DMS 273 (cell line): ENCODE results near the gene LCOR.
"Not testable (repeated sequence)": the region's sequence is repeated elsewhere in the genome, so short reads cannot be mapped to it uniquely, and the experiment has no call there.

ENCODE experiments used
- DNase-seq: peaks from one replicate; lab custom pipeline; 2025; ENCODE audit not compliant: unreplicated experiment; lab: John Stamatoyannopoulos, UW

LCOR gene

DNA sequence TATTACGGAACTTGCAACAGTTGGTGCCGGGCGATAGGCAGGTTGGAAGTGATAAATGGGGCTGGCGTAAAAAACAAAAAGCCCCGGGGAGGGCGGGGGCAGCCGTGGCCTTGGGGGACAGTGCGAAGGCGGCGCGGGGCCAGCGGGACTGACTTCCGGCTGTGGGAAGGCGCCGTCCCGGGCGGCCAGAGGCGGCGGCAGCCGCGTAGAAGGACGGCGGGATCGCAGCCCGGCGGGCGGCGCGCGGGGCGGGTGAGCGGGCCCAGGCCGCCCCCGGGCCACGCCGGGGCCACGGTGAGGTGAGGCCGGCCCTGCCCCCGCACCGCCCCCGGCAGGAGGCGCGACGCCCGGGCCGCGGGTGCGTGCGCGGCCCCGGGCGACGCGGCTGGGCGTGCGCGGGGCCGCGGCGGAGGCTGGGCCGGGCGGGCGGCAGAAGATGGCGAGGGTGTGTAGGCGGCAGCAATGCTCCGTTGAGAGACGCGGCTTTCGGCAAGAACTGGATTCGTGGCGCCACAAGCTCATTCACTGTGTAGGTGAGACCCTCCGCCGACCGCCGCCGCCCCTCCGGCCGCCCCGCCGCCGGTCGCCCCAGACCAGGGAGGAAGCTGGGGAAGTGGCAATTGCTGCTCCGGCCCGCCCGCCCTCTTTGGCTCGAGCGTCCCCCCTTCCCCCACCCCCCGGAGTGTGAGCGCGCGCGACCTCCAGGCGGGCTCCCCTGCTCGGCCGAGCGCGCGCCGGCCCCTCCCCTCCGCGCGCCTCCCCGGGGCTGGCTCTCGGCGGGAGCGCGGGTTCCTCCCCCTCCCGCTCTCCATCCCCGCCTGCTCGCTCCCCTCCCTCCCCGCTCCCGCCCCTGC is at the start of gene LCOR:
Gene LCOR, plus strand, starts transcription at position 432 of the 854 bp plus-strand sequence. CDS start 116,760 bp downstream, outside the sequence.
- DNase-seq, result peak; percentile 96

DNA sequence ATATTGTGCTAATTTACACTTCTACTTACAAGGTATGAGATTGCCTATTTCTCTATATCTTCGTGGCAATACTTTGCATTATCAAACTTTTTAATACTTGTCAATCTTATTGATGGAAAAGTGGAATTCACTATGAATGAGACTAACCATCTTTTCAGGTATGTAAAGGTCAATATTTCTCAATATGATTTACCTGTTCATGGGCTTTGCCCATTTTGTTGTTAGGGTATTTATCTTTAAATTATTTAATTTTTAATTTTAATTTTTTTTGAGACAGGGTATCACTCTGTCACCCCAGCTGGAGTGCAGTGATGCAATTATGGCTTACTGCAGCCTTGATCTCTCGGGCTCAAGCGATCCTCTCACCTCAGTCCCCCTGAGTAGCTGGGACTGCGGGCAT is 47.8 kb upstream of the LCOR start:
- DNase-seq, result no peak

DNA sequence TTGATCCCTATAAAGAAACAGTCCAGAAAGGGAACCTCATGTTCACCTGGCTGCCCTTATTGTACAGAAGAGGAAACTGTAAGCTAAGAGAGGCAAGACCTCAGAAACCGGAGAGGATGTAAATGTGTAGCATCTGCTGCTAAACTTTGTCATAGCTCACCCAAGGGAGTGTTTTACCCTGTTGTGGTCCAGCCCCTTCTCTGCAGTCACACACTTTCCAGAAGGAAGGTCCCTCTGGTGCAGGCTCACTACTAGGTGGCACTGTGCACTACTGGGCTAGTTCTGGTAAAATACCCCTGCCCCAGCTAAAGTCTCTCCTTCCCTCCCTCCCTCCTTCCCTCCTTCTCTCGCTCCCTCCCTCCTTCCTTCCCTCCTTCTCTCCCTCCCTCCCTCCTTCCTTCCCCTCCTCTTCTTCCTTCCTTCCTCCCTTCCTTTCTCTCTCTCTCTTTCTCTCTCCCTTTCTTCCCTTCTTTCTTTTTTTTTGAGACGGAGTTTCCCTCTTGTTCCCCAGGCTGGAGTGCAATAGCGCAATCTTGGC is 42.5 kb upstream of the LCOR start:
- DNase-seq, result peak; percentile 51

DNA sequence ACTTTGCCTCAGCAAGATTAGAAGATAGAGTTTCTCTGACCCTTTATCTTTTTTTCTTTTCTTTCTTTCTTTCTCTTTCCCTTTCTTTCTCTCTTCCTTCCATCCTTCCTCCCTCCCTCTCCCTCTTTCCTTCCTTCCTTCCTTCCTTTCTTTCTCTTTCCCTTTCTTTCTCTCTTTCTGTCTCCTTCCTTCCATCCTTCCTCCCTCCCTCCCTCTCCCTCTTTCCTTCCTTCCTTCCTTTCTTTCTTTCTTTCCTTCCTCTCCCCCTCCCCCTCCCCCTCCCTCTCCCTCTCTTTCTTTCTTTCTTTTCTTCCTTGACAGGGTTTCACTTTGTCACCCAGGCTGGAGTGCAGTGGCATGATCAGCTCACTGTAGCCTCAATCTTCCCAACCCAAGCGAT is 40.2 kb upstream of the LCOR start:
- no peak for DNase-seq

DNA sequence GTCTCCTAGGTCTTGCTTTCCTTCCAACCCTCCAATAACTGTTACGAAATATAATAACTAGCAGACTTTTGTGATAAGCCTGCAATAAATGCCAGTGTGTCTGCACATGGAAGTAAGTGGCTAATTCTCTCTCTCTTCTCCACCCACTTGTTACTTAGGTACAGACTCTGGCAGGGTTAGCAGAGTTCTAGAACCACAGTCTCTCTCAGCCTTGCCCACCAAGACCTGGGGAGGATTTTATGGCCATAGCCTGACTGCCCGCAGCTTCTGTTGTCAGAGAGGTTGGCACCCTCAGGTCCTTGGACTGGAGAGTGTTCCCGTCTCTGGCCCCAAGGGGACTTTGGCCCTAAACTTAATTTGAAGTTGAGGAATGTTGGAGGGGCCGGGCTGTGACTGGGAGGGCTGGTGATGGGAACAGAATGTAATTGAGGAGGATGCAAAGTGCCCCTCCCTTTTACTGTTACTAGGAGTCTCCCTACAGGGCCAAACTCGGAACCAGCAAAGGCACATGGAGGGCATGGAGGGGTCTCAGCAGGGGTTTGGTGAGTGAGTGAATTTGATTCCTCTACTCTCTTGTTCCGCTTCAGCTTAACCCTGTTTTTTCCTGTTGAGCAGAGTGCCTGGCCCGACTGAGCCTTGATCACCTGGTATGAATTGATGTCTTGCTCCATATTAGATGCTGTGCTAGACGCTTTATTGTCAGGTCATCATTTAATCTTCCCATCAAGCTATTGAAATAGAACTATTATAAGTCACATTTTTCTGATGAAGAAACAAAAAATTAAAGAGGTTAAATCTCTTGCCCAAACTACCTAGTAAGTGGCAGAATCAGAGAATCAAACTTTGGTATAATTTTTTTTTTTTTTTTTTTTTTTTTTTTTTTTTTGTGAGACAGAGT is 37.0 kb upstream of the LCOR start:
- no peak for DNase-seq

DNA sequence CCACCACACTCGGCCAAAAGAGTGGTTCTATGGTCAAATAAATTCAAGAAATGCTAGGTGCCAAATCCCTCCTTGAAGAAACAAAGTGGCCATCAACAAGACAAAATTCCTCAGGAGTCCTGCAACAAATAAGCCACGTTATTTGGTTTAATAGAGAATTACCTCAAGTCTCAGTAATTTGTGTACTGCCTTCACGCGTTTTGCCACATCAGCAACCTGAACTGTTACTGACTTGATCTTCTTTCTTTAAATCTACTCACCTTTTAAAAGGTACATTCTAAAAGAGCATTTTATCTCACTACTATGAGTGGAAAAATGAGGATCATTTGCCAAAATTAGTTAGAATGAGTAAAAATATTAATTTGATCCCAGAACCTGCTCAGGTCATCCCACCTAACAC is 34.6 kb upstream of the LCOR start:
- DNase-seq, result no peak

DNA sequence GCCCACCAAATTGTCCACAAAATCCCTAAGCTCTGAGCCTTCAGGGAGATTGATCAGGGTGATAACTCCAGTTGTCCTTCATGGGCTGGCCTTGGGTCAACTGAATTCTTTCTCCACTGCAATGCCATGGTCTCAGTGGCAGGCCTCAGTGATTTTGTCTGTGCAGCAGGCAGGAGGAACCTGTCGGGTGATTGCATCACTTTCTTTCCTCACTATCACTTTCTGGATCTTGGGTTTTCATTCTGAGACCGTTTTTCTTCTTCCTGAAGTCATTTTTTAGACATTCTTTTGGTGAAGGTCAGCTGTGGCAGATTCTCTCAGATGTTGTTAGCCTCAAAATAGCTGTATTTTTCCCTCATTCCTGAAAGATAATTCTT is 28.8 kb upstream of the LCOR start:
- no peak for DNase-seq

DNA sequence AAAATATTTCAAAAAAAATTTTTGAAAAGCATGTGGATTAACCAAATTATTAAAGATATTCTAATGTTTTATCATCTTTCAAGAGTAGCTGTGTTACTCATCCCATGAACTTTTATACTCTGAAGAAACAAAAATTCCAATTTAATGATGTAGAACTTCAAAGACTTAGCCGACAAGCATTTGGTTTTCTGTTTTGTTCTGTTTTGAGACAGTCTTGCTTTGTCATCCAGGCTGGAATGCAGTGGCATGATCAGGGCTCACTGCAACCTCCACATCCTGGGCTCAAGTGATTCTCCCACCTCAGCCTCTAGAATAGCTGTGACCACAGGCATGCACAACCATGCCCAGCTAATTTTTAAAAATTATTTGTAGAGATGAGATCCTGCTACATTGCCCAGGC is 17.8 kb upstream of the LCOR start:
- DNase-seq, result no peak

DNA sequence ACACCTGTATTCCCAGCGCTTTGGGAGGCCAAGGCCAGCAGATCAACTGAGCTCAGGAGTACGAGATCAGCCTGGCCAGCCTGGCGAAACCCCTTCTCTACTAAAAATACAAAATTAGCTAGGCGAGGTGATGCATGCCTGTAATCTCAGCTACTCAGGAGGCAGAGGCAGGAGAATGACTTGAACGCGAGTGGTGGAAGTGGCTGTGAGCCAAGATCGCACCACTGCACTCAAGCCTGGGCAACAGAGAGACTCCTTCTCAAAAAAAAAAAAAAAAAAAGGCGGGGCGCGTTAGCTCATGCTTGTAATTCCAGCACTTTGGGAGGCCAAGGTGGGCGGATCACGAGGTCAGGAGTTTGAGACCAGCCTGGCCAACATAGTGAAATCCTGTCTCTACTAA is 13.1 kb upstream of the LCOR start:
- DNase-seq, result not testable (repeated sequence)

DNA sequence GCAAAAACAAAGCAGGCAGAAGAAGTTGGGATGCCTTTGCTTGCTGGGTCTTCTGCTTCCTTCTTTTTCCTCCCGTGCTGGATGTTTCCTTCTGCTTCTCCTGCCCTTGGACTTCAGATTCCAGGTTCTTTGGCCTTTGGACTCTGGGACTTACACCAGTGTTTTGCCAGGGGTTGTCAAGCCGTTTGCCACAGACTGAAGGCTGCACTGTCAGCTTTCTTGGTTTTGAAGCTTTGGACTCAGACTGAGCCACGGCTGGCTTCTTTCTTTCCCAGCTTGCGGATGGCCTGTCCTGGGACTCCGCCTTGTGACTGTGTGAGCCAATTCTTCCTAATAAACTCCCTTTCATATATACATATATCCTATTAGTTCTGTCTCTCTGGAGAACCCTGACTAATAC is 11.3 kb upstream of the LCOR start:
- no peak for DNase-seq

DNA sequence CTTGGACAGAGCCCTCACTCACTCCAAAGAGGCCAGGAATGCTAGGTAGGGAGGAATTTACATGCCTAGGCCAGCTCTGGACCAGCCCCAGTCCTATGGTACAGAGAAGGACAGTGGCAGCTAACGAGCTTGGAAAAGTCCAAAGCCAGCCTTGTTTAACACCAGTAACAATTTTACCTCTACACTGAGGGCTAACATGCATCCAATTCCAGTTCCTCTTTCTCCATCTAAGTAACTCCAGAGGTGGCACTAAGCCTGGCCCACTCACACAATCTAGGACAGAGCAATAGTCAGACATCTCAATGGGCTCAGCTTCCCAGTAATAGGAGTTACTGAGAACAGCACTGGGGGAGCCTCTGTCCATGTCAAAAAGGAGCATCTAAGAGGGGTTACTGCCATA is 5.7 kb upstream of the LCOR start:
- no peak for DNase-seq

DNA sequence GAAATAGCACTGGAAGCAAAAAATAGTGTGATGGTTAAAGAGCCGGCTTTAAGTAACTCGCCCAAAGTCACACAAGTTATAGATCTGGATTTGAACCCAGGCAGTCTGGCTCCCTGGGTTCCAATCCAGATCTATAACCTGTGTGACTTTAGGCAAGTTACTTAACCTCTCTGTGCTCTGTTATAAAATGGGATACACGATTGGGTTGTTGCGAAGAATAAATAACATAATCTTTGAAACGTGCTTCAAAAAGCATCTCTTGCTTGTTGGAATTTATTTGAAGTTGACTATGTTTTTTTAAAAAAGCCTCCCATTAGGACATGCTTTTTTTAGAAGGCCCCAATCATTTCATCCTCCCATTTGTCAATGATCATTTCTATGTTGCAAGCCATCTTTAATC is 3.5 kb upstream of the LCOR start:
- no peak for DNase-seq

DNA sequence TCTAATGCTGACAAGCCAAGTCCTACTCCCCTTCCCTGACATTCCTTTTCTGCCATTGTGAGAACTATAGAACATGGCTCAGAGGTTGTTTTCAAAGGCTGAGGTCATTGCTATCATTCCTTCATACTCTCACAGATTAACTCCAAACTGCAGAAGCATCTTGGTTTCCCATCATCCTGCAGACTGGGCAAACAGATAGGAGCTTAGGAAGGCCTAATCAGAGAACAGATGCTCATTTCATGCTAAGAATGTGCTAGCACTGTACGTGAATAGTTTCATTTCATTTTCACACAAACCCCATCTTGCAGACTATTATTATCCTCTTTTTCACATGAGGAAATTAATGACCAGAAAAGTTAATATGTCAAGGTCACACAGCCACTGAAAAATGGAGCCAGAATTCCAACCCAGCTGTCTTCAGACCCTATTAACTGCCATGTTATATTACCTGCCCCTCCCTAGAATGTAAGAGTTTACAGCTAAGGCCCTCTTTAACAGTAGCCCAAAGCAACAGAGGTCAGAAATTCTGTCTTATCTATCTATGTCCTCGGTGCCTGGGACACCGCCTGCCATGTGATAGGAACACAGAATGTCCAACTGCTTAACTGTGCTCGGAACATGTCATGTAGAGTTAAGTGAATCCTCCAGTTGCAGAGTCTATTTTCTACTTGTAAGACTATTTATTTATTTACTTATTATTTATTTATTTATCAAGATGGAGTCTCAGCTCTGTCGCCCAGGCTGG is 2.9 kb upstream of the LCOR start:
- DNase-seq, result peak; percentile 4

DNA sequence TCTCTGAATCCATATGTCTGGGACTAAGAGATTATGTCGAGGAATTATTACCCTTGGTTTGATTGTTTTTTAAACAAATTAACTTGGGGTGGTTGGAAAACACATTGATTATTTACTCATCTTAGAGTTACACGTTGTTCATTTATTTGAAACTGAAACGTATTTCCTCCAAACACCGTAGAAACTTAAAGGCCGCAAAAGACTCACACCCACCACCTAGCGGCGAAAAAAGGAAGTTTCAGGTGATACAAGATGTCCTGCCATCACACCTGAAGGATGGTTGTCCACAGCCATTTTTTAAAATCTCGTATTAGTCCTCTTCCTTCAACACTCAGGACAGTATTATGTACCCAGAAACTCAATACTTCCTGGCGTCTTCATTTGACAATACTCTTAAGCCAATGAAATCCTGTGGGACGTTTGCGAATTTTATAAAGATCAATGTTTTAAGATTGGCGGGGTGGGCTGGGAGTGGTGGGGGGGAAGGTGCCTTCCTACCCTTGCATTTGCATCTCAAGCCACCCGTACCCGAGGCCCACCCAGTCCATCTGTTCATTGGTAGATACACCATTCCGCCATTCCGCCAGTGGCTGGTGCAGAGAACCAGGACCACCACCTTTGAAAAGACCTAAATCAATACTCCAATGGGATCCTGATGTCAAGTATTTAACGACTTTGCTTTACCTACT is 1.4 kb upstream of the LCOR start:
- peak; percentile 42 for DNase-seq

DNA sequence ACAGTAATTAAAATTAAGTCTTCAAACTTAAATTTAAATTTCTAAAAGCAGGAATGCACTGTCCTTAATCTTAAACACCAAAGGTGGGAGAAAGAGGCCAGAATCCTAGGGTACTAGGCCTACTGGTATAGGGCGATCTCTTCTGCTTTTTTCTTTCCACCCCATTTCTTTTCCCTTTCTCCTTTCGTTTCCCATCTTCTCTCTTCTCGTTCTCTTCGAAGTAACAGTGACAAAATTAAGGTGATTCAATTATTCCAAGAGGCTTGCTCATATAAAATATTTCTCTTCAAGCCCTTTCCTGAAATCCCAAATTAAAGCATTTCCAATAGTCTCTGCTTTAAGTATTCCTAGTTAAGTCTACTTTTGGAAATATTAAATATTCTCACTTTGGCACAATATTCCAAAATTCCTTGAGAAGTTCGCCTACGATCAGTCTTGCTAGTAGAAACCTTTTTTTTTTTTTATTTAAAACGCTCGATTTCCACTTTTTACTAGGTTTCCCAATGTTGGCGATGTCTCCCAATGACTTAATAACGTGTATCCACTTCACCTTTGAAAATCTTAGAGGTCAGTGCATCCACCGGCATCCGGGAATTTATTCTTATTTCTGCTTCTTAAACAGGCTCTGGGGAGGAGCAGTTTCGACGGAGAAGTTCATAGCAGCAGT is 765 bp upstream of the LCOR start:
- no peak for DNase-seq

DNA sequence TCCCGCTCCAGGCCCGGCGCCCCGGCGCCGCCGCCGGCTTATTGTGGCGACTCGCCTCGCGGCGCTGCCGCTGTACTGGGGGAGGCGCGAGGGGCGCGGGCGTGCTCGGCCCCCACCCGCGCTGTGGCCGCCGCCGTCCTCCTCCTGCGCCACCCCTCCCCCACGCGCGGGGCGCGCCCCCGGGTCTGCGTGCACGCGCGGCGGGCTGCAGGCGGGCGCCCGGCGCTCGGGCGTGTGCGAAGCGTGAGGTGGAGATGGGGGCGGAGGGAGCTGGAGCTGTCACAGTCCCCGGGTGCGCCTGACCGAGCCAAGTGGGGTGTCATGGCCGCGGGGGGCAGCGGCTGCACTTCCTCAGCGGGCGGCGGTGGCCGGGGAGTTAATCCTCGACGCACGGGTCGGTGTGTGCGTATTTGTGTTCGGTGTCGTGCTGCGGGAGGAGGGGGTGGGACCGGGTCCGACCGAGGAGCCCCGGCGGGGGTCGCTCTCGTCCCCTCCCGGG is 672 bp downstream of the LCOR start:
- peak; percentile 93 for DNase-seq

DNA sequence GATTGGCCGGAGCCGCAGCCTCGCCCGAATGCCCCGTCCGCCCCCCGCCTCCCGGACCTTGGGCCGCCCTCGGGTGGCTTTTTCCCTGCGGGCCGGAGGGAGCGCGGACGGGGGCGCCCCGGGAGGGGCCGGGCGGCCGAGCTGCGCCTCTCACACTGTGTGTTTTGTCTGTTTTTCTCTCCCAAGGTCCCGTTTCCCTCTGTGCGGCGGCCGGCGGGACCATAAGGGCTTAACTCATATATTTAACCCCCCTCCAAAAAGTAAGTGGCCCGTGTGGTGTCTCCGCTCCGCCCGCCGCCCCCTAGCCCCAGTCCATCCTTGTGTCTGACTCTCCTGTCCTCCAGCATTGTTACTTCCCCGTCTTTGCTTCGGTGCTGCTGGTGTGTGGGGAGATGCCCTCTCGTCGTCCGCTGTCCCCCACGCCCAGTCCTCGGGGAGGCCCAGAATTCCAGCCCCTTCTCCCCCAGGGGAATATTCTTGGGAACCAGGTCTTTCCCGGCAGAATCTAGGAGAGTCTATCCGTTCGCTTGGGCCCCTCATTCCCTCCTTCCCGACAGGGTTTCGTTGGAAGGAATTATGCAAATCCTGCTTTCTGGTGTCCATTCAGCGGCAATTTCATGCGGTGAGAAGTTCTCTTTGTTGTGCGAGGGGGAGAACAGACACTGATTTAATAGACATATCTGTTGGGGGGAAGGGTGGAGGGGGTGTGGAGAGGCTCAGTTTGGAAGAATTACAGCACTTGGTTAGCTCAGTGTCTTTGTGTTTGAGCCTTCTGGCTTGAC is 1.3 kb downstream of the LCOR start:
- DNase-seq, result peak; percentile 54

DNA sequence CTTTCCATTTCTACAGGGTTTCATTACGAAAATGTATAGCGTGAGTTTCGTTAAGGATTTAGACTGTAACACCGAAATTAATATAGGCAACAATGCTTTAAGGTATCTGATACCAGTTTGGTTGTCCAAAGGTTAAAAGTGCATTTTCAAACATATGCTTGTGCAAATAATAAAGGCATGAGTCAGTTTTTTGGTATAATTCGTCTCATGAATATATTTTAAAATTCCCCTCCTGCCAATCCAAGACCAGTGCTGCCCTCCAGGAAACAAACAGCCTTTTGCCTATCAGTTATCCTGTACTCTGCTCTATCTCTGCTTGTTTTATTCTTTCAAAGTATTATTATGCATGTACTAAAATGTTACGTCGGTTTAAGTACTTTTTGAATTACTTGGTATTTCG is 2.0 kb downstream of the LCOR start:
- DNase-seq, result peak; percentile 24

DNA sequence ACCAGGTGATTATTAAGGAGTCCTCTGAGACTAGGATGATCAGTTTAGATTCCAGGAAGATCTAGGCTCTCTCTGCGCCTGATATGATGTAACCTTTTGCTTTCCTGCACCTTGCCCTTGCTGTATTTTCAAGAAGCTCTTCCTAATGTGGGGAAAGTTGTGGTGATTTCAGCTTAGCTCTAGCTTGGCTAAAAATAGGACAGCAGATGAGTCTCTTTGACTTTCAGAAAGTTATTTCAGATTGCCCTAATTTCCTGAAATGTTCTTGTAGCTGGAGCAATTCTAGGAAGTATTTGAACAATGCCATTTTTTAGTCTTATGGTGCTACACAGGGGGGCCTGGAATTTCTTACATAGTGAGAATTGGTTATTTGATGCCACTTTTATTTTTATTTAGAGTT is 3.8 kb downstream of the LCOR start:
- no peak for DNase-seq
